RWPE2 (cell line): Measurements from ENCODE around the gene LORICRIN.

Source experiments
- ATAC-seq: fragments of 200-7000 bp; cut with Tn5 transposase; 3 replicates; pipeline ENCODE4 v1.9.1; 2021; ENCODE audit warnings: low read depth
- DNase-seq: peaks from one replicate; pipeline ENCODE4 v3.0.0-alpha.2; 2020; ENCODE audit warnings: low spot score
- H3K27ac ChIP-seq: fragments of 450-650 bp; 2 replicates; pipeline ENCODE4 v1.5.1; 2017; ENCODE audit warnings: mild to moderate bottlenecking; ENCODE audit not compliant: poor library complexity, severe bottlenecking
- H3K27me3 ChIP-seq: fragments of 250-450 bp; sonication (Bioruptor Pico); 2 replicates; pipeline ENCODE4 v1.5.1; 2021; ENCODE audit warnings: mild to moderate bottlenecking, moderate library complexity; ENCODE audit not compliant: insufficient read depth, poor library complexity, severe bottlenecking
- H3K36me3 ChIP-seq: fragments of 250-450 bp; sonication (Bioruptor Pico); 2 replicates; pipeline ENCODE4 v1.5.1; 2020; ENCODE audit warnings: low read depth, mild to moderate bottlenecking, moderate library complexity
- H3K4me1 ChIP-seq: fragments of 250-450 bp; sonication (Bioruptor Pico); 2 replicates; pipeline ENCODE4 v1.5.1; 2021; ENCODE audit warnings: mild to moderate bottlenecking, moderate library complexity; ENCODE audit not compliant: insufficient read depth, poor library complexity, severe bottlenecking
- H3K4me3 ChIP-seq: fragments of 250-450 bp; sonication (Bioruptor Pico); 2 replicates; pipeline ENCODE4 v1.5.1; 2021; ENCODE audit warnings: mild to moderate bottlenecking, moderate library complexity; ENCODE audit not compliant: severe bottlenecking
- H3K9me3 ChIP-seq: fragments of 250-450 bp; sonication (Bioruptor Pico); 2 replicates; pipeline ENCODE4 v1.5.1; 2021; ENCODE audit warnings: mild to moderate bottlenecking, moderate library complexity; ENCODE audit not compliant: severe bottlenecking
- CTCF ChIP-seq: fragments of 450-650 bp; IDR thresholded peaks from one replicate; pipeline ENCODE4 v1.5.1; 2017; ENCODE audit warnings: mild to moderate bottlenecking, moderate library complexity; ENCODE audit not compliant: poor library complexity, severe bottlenecking

The LORICRIN gene

GRCh38 chr1:153306303-153307220 is 47.1 kb downstream of the LORICRIN start:
- ATAC-seq = no peak
- H3K36me3 ChIP-seq = no peaks in the 10 kb centered on the region
- H3K27me3 ChIP-seq = peaks cover 2% of the 10 kb centered on the region
- no peak overlapping the region for H3K27ac ChIP-seq
- no peak for TF ChIP-seq CTCF
- no peak for DNase-seq
- H3K4me3 ChIP-seq = no peak overlapping the region
- no peaks in the 10 kb centered on the region for H3K4me1 ChIP-seq
- no peaks in the 10 kb centered on the region for H3K9me3 ChIP-seq

- no peak overlapping the region for H3K4me3 ChIP-seq
- TF ChIP-seq CTCF = no peak
- no peaks in the 10 kb centered on the region for H3K36me3 ChIP-seq
- no peaks in the 10 kb centered on the region for H3K9me3 ChIP-seq
- ATAC-seq (no peak), DNase-seq (no peak)
- H3K4me1 ChIP-seq = no peaks in the 10 kb centered on the region
- no peak overlapping the region for H3K27ac ChIP-seq
- no peaks in the 10 kb centered on the region for H3K27me3 ChIP-seq
Measured at GRCh38 chr1:153307221-153307600, 47.7 kb downstream of the LORICRIN start.

DNA sequence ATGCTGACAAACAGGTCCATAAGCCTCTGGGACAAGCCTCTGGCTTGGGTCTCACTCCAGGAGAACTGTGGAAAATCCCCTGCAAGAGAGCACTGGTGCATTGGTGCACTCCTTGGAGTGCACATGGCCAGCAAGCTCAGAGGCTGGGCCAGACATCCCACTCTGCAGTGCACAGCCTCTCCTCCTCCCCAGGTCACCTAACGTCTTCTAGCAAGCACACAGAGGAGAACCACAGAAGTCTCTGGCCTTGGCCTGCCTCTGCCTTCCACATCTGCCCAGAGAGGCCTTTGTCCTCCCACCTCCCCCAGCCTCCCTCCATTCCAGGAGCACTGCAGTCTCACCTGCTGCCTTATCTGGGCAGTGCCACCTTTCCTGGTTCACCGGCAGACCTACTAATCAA is 49.1 kb downstream of the LORICRIN start:
- DNase-seq (no peak), ATAC-seq (no peak)
- Histone ChIP-seq H3K27ac (no peak overlapping the region), H3K27me3 (no peaks in the 10 kb centered on the region), H3K9me3 (no peaks in the 10 kb centered on the region), H3K4me3 (no peak overlapping the region), H3K36me3 (no peaks in the 10 kb centered on the region), H3K4me1 (no peaks in the 10 kb centered on the region)
- TF ChIP-seq CTCF = no peak

DNA sequence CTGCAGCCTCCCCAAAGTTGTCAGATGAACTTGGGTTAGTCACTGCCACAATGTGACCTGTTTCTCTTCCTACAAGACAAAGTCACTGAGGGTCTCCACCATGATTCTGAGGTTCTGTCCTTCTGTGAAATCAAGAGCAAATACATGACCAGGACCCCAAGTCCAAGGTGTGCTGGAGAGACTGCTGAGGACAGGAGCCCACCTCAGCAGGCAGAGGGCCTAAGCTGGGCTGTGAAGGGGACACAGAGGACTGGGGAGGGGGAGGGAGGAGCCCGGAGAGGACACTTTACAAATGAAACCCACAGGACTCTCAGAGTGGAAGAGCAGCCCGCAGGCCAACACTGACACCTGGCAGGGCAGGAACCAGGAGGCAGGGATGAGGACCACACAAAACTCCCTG is 50.0 kb downstream of the LORICRIN start:
- Histone ChIP-seq H3K27me3 (no peaks in the 10 kb centered on the region), H3K9me3 (no peaks in the 10 kb centered on the region), H3K4me3 (no peak overlapping the region), H3K36me3 (no peaks in the 10 kb centered on the region), H3K27ac (no peak overlapping the region), H3K4me1 (no peaks in the 10 kb centered on the region)
- no peak for TF ChIP-seq CTCF
- DNase-seq (no peak), ATAC-seq (no peak)

- Histone ChIP-seq H3K4me1 (no peaks in the 10 kb centered on the region), H3K36me3 (no peaks in the 10 kb centered on the region), H3K4me3 (no peak overlapping the region), H3K27ac (no peak overlapping the region), H3K9me3 (no peaks in the 10 kb centered on the region), H3K27me3 (no peaks in the 10 kb centered on the region)
- TF ChIP-seq CTCF = no peak
- DNase-seq (no peak), ATAC-seq (no peak)
Measured at GRCh38 chr1:153310526-153310925, 51.0 kb downstream of the LORICRIN start.
